WTC11 (cell line): Measurements from ENCODE around the gene VIT. TPM values are rescaled to one million over a fixed set of nuclear protein-coding genes. Genes with fewer than 3 reads are reported as not detected.

Experiments
- ATAC-seq: fragments of 200-7000 bp; cut with Tn5 transposase; 2 replicates; pipeline ENCODE4 v1.10.0; 2021; ENCODE audit warnings: mild to moderate bottlenecking, moderate library complexity
- CTCF ChIA-PET: fragments of 300-600 bp; sonication (Branson Sonifier 250); formaldehyde crosslinking; loops from one replicate; lab custom pipeline; 2021; ENCODE audit warnings: antibody characterized with exemption; lab: Charles Lee
- POLR2A ChIA-PET: fragments of 350-600 bp; sonication (Branson Sonifier 250); formaldehyde crosslinking; loops from one replicate; lab custom pipeline; 2021; ENCODE audit warnings: antibody characterized with exemption; lab: Charles Lee
- DNase-seq: peaks from one replicate; pipeline ENCODE4 v3.0.0; 2021; ENCODE audit warnings: low spot score
- H3K27ac Mint-ChIP-seq: 2 replicates; pipeline ENCODE4 v1.8.0; 2021; ENCODE audit warnings: mixed read lengths
- H3K27me3 Mint-ChIP-seq: 2 replicates; pipeline ENCODE4 v1.8.0; 2021; ENCODE audit warnings: low read depth, mild to moderate bottlenecking, moderate library complexity, mixed read lengths
- H3K36me3 Mint-ChIP-seq: 2 replicates; pipeline ENCODE4 v1.8.0; 2021; ENCODE audit warnings: mixed read lengths
- H3K4me1 Mint-ChIP-seq: 2 replicates; pipeline ENCODE4 v1.8.0; 2022; ENCODE audit warnings: mixed read lengths
- H3K4me3 Mint-ChIP-seq: 2 replicates; pipeline ENCODE4 v1.8.0; 2021; ENCODE audit warnings: mild to moderate bottlenecking, moderate library complexity, mixed read lengths
- H3K9me3 Mint-ChIP-seq: 2 replicates; pipeline ENCODE4 v1.8.0; 2021; ENCODE audit warnings: mixed read lengths
- ARID4B ChIP-seq: sonication (generic); formaldehyde crosslinking; IDR thresholded peaks from 2 replicates; pipeline ENCODE4 v1.8.0; 2023; ENCODE audit warnings: missing genetic modification reagents, mild to moderate bottlenecking, borderline replicate concordance
- ESRRA ChIP-seq: sonication (generic); formaldehyde crosslinking; IDR thresholded peaks from 2 replicates; pipeline ENCODE4 v1.8.1; 2022; ENCODE audit warnings: mild to moderate bottlenecking, missing genetic modification reagents, borderline replicate concordance
- FOXP1 ChIP-seq: sonication (generic); formaldehyde crosslinking; IDR thresholded peaks from 2 replicates; pipeline ENCODE4 v1.8.0; 2022; ENCODE audit warnings: missing genetic modification reagents, mild to moderate bottlenecking, moderate library complexity, borderline replicate concordance
- GRHL2 ChIP-seq: fragments of 250-450 bp; sonication (Bioruptor Pico); IDR thresholded peaks from 2 replicates; pipeline ENCODE4 v1.8.0; 2022; ENCODE audit warnings: mild to moderate bottlenecking, moderate library complexity; ENCODE audit not compliant: insufficient replicate concordance, severe bottlenecking
- JUN ChIP-seq: sonication (generic); formaldehyde crosslinking; IDR thresholded peaks from 2 replicates; pipeline ENCODE4 v1.8.0; 2023; ENCODE audit warnings: mild to moderate bottlenecking, missing genetic modification reagents
- MAX ChIP-seq: sonication (generic); formaldehyde crosslinking; IDR thresholded peaks from 2 replicates; pipeline ENCODE4 v1.8.0; 2022; ENCODE audit warnings: mild to moderate bottlenecking, missing genetic modification reagents
- NR2C2 ChIP-seq: sonication (generic); formaldehyde crosslinking; IDR thresholded peaks from 2 replicates; pipeline ENCODE4 v1.8.0; 2022; ENCODE audit warnings: mild to moderate bottlenecking, missing genetic modification reagents
- SMAD4 ChIP-seq: sonication (generic); formaldehyde crosslinking; IDR thresholded peaks from 2 replicates; pipeline ENCODE4 v1.8.0; 2022; ENCODE audit warnings: mild to moderate bottlenecking, missing genetic modification reagents
- SP1 ChIP-seq: sonication (generic); formaldehyde crosslinking; conservative IDR thresholded peaks from 2 replicates; pipeline ENCODE4 v1.8.1; 2022; ENCODE audit warnings: missing genetic modification reagents
- STAT6 ChIP-seq: sonication (generic); formaldehyde crosslinking; conservative IDR thresholded peaks from 2 replicates; pipeline ENCODE4 v1.8.1; 2023; ENCODE audit warnings: mild to moderate bottlenecking, low read depth, missing genetic modification reagents, moderate library complexity
- ZBTB21 ChIP-seq: sonication (generic); formaldehyde crosslinking; IDR thresholded peaks from 2 replicates; pipeline ENCODE4 v1.8.1; 2023; ENCODE audit warnings: mild to moderate bottlenecking, missing genetic modification reagents, borderline replicate concordance
- ZNF138 ChIP-seq: sonication (generic); formaldehyde crosslinking; conservative IDR thresholded peaks from 2 replicates; pipeline ENCODE4 v1.8.1; 2022; ENCODE audit warnings: mild to moderate bottlenecking, moderate library complexity, missing genetic modification reagents
- ZNF263 ChIP-seq: sonication (generic); formaldehyde crosslinking; IDR thresholded peaks from 2 replicates; pipeline ENCODE4 v1.8.1; 2022; ENCODE audit warnings: low read depth, mild to moderate bottlenecking, moderate library complexity, missing genetic modification reagents
- ZNF281 ChIP-seq: sonication (generic); formaldehyde crosslinking; IDR thresholded peaks from 2 replicates; pipeline ENCODE4 v1.8.0; 2023; ENCODE audit warnings: mild to moderate bottlenecking, missing genetic modification reagents
- ZNF512 ChIP-seq: sonication (generic); formaldehyde crosslinking; IDR thresholded peaks from 2 replicates; pipeline ENCODE4 v1.8.1; 2022; ENCODE audit warnings: missing genetic modification reagents, borderline replicate concordance
- total RNA-seq: library from RNA; stranded (reverse); gene quantifications from 3 replicates; pipeline ENCODE4 v1.2.3, GENCODE V29; 2021
- TF ChIP-seq, protein P1 (sequence below): fragments of 250-450 bp; sonication (Bioruptor Pico); IDR thresholded peaks from 2 replicates; pipeline ENCODE4 v1.8.0; 2021; ENCODE audit warnings: mild to moderate bottlenecking
- TF ChIP-seq, protein P2 (sequence below): sonication (generic); formaldehyde crosslinking; conservative IDR thresholded peaks from 2 replicates; pipeline ENCODE4 v1.8.1; 2022; ENCODE audit warnings: mild to moderate bottlenecking, missing genetic modification reagents

VIT gene
- total RNA-seq, 1 experiment from 2014 or later, result 0.46 TPM

GRCh38 chr2:36797324-36798070 lies 101.0 kb downstream of the VIT start (continued):
- TF ChIP-seq ZNF138 (no peak), NR2C2 (CRISPR knock-in tag) (no peak), ZNF281 (CRISPR knock-in tag) (no peak)

DNA sequence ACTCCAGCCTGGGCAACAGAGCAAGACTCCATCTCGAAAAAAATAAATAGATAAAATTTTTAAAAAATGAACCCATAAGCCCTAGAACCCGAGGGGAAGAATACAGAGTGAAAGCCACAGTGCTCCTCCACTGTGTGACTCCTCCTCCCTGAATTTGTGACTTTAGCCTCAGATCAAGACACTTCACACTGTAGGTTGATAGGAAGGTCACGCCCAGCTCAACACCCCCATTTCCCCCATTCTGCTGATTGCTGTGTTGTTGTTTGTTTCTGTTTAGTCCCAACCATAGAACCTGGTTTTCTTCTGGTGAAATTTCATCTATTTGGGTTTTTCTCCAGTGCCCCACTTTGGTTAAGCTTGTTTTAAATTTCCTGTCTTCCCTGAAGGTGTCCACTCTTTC lies 102.2 kb downstream of the VIT start:
- H3K9me3 Mint-ChIP-seq, result peaks cover 4% of the 10 kb centered on the region; the same call in 1 of the 2 replicates
- ATAC-seq (no peak), DNase-seq (no peak)
- POLR2A ChIA-PET, result no interaction called here
- no peaks in the 10 kb centered on the region for H3K36me3 Mint-ChIP-seq
- H3K4me1 Mint-ChIP-seq, result peaks cover 10% of the 10 kb centered on the region
- no peak overlapping the region for H3K27ac Mint-ChIP-seq
- CTCF ChIA-PET, result interaction anchor here (1.9 kb wide), 1 partner anchor 13 kb away, joined by 6 read pairs; no protein-coding TSS in a partner anchor
- H3K4me3 Mint-ChIP-seq, result no peak overlapping the region
- H3K27me3 Mint-ChIP-seq, result no peaks in the 10 kb centered on the region
- no peak for TF ChIP-seq SP1 (CRISPR knock-in tag)
- no peak for TF ChIP-seq ZNF138
- no peak for TF ChIP-seq ESRRA
- no peak for TF ChIP-seq JUN (CRISPR knock-in tag)
- no peak for TF ChIP-seq ZBTB21 (CRISPR knock-in tag)
- TF ChIP-seq ARID4B (CRISPR knock-in tag), result no peak
- TF ChIP-seq, protein P1, sequence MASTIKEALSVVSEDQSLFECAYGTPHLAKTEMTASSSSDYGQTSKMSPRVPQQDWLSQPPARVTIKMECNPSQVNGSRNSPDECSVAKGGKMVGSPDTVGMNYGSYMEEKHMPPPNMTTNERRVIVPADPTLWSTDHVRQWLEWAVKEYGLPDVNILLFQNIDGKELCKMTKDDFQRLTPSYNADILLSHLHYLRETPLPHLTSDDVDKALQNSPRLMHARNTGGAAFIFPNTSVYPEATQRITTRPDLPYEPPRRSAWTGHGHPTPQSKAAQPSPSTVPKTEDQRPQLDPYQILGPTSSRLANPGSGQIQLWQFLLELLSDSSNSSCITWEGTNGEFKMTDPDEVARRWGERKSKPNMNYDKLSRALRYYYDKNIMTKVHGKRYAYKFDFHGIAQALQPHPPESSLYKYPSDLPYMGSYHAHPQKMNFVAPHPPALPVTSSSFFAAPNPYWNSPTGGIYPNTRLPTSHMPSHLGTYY, result no peak
- TF ChIP-seq GRHL2 (CRISPR knock-in tag), result no peak
- TF ChIP-seq, protein P2, sequence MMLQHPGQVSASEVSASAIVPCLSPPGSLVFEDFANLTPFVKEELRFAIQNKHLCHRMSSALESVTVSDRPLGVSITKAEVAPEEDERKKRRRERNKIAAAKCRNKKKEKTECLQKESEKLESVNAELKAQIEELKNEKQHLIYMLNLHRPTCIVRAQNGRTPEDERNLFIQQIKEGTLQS (CRISPR knock-in tag), result no peak
- no peak for TF ChIP-seq ZNF263 (CRISPR knock-in tag)
- no peak for TF ChIP-seq FOXP1 (CRISPR knock-in tag)

- CTCF ChIA-PET, result interaction anchor here (0.9 to 1.9 kb wide), 2 partner anchors 15 kb away, joined by 3 to 6 read pairs; no protein-coding TSS in a partner anchor
- TF ChIP-seq SMAD4 (CRISPR knock-in tag) (no peak), STAT6 (CRISPR knock-in tag) (no peak), MAX (CRISPR knock-in tag) (no peak), ZNF512 (no peak)
These were observed 103.9 kb downstream of the VIT start for GRCh38 chr2:36800381-36800780.

More at GRCh38 chr2:36800381-36800780, 103.9 kb downstream of the VIT start:
- Mint-ChIP-seq H3K4me1 (peaks cover 10% of the 10 kb centered on the region), H3K9me3 (peaks cover 4% of the 10 kb centered on the region; the same call in 1 of the 2 replicates), H3K4me3 (no peak overlapping the region), H3K27ac (no peak overlapping the region), H3K36me3 (no peaks in the 10 kb centered on the region), H3K27me3 (no peaks in the 10 kb centered on the region)
- DNase-seq (no peak), ATAC-seq (no peak)
- POLR2A ChIA-PET, result no interaction called here
